ENCODE results near the gene ALDH5A1.

ALDH5A1 gene

DNA sequence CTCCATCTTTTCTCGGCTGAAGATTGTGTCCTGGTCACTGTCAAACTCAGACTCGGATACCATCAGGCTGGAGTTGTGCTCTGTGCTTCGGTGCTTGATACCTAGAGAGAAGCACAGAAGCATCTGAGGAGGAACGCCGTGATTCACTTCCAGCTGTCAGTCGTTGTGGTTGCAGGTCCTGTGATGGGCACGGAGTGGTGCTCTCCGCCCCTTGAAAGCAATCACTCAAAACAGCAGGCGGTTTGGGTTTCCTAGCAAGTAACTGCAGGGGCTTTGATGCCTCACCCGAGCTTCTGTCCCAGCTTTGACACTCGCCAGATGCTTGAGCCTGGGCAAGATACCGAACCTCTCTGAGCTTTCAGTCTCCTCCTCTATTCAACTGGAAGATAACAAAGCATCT lies 52.5 kb downstream of the ALDH5A1 start:
- H3K4me3 ChIP-seq (ENCODE audit: severe bottlenecking) = no peak overlapping the region
- no peaks in the 10 kb centered on the region for H3K36me3 ChIP-seq (ENCODE audit: low read depth)
- H3K27me3 ChIP-seq (ENCODE audit: insufficient read depth, poor library complexity, severe bottlenecking) = no peaks in the 10 kb centered on the region
- H3K4me1 ChIP-seq (ENCODE audit: insufficient read depth, poor library complexity, severe bottlenecking) = no peaks in the 10 kb centered on the region
- no peak overlapping the region for H3K27ac ChIP-seq (ENCODE audit: poor library complexity, severe bottlenecking)
- DNase-seq (ENCODE audit: low spot score) = no peak
- no peak for ATAC-seq (ENCODE audit: low read depth)
- TF ChIP-seq, protein P1, sequence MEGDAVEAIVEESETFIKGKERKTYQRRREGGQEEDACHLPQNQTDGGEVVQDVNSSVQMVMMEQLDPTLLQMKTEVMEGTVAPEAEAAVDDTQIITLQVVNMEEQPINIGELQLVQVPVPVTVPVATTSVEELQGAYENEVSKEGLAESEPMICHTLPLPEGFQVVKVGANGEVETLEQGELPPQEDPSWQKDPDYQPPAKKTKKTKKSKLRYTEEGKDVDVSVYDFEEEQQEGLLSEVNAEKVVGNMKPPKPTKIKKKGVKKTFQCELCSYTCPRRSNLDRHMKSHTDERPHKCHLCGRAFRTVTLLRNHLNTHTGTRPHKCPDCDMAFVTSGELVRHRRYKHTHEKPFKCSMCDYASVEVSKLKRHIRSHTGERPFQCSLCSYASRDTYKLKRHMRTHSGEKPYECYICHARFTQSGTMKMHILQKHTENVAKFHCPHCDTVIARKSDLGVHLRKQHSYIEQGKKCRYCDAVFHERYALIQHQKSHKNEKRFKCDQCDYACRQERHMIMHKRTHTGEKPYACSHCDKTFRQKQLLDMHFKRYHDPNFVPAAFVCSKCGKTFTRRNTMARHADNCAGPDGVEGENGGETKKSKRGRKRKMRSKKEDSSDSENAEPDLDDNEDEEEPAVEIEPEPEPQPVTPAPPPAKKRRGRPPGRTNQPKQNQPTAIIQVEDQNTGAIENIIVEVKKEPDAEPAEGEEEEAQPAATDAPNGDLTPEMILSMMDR (IDR thresholded peaks at IDR 0.05; ENCODE audit: poor library complexity, severe bottlenecking) = no peak
- H3K9me3 ChIP-seq (ENCODE audit: severe bottlenecking) = no peaks in the 10 kb centered on the region

GRCh38 chr6:24549158-24549557 lies 54.4 kb downstream of the ALDH5A1 start:
- no peaks in the 10 kb centered on the region for H3K9me3 ChIP-seq (ENCODE audit: severe bottlenecking)
- no peak overlapping the region for H3K27ac ChIP-seq (ENCODE audit: poor library complexity, severe bottlenecking)
- no peak for DNase-seq (ENCODE audit: low spot score)
- no peak for ATAC-seq (ENCODE audit: low read depth)
- no peaks in the 10 kb centered on the region for H3K4me1 ChIP-seq (ENCODE audit: insufficient read depth, poor library complexity, severe bottlenecking)
- H3K36me3 ChIP-seq (ENCODE audit: low read depth) = no peaks in the 10 kb centered on the region
- no peaks in the 10 kb centered on the region for H3K27me3 ChIP-seq (ENCODE audit: insufficient read depth, poor library complexity, severe bottlenecking)
- no peak overlapping the region for H3K4me3 ChIP-seq (ENCODE audit: severe bottlenecking)
- TF ChIP-seq, protein P1 (IDR thresholded peaks at IDR 0.05; ENCODE audit: poor library complexity, severe bottlenecking) = no peak

DNA sequence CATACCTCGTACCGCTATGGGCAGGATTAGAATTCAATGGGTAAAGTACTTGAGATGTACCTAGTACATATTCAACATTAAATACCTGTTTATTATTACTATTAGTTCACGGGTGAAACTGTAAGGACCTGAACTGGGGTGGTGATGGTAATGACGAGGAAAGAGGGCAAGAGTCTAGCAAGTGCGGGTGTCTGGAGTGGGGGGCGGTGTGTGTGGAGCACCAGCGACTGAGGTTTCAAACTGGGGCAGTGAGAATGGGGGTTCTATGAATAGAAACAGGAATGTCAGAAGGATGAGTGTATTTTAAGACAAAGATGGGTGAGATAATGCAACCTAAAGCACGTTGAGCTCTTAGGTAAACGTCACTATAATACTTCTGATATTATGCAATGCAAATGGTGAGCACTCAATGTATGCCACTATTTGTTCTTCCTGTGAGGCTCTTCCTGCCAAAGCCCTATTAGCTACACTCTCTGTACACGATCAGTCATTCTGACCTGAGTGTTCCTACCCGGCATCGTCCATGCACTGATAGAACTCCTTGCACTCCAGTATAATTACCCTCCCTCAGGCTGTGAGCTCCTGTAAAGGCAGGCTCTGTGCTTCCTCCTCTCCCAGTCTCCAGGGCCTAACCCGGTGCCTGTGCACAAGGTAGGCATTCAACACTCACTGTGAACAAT lies 55.0 kb downstream of the ALDH5A1 start:
- Histone ChIP-seq H3K4me3 (ENCODE audit: severe bottlenecking) (no peak overlapping the region), H3K27ac (ENCODE audit: poor library complexity, severe bottlenecking) (no peak overlapping the region), H3K9me3 (ENCODE audit: severe bottlenecking) (no peaks in the 10 kb centered on the region), H3K36me3 (ENCODE audit: low read depth) (no peaks in the 10 kb centered on the region), H3K27me3 (ENCODE audit: insufficient read depth, poor library complexity, severe bottlenecking) (no peaks in the 10 kb centered on the region), H3K4me1 (ENCODE audit: insufficient read depth, poor library complexity, severe bottlenecking) (no peaks in the 10 kb centered on the region)
- DNase-seq (ENCODE audit: low spot score) (no peak), ATAC-seq (ENCODE audit: low read depth) (peak; percentile 27; the same call in 1 of the 3 replicates)
- TF ChIP-seq, protein P1 (IDR thresholded peaks at IDR 0.05; ENCODE audit: poor library complexity, severe bottlenecking) = no peak

GRCh38 chr6:24551139-24551538 lies 56.4 kb downstream of the ALDH5A1 start:
- TF ChIP-seq, protein P1 (IDR thresholded peaks at IDR 0.05; ENCODE audit: poor library complexity, severe bottlenecking) = no peak
- H3K4me3 ChIP-seq (ENCODE audit: severe bottlenecking) = no peak overlapping the region
- no peaks in the 10 kb centered on the region for H3K27me3 ChIP-seq (ENCODE audit: insufficient read depth, poor library complexity, severe bottlenecking)
- ATAC-seq (ENCODE audit: low read depth) = no peak
- no peaks in the 10 kb centered on the region for H3K4me1 ChIP-seq (ENCODE audit: insufficient read depth, poor library complexity, severe bottlenecking)
- no peak for DNase-seq (ENCODE audit: low spot score)
- no peaks in the 10 kb centered on the region for H3K9me3 ChIP-seq (ENCODE audit: severe bottlenecking)
- H3K36me3 ChIP-seq (ENCODE audit: low read depth) = no peaks in the 10 kb centered on the region
- no peak overlapping the region for H3K27ac ChIP-seq (ENCODE audit: poor library complexity, severe bottlenecking)

DNA sequence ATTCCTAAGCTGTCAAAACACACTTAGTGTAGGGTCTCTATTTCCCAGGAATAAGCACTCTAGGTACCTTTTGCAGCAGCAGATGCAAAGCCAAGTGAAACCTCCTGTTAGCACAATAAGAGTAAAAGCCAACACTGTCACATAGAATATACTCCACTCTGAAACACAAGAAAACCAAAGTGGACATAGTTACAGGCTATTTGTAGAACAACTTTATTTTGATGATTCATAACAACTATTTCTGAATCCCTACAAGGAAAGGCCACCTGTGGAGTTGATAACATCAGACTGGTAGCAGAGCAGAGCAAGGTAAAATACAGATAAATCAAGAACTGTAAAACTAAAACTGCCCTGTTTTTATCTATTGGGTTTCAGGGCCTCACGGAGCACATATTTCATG lies 59.7 kb downstream of the ALDH5A1 start:
- Histone ChIP-seq H3K9me3 (ENCODE audit: severe bottlenecking) (no peaks in the 10 kb centered on the region), H3K27me3 (ENCODE audit: insufficient read depth, poor library complexity, severe bottlenecking) (no peaks in the 10 kb centered on the region), H3K4me1 (ENCODE audit: insufficient read depth, poor library complexity, severe bottlenecking) (no peaks in the 10 kb centered on the region), H3K4me3 (ENCODE audit: severe bottlenecking) (no peak overlapping the region), H3K27ac (ENCODE audit: poor library complexity, severe bottlenecking) (no peak overlapping the region), H3K36me3 (ENCODE audit: low read depth) (no peaks in the 10 kb centered on the region)
- DNase-seq (ENCODE audit: low spot score) = no peak
- TF ChIP-seq, protein P1 (IDR thresholded peaks at IDR 0.05; ENCODE audit: poor library complexity, severe bottlenecking) = no peak
- ATAC-seq (ENCODE audit: low read depth) = no peak
